HG02938 (cell line): Measurements from ENCODE around the gene ZNF605.
"Not testable (repeated sequence)": the region's sequence is repeated elsewhere in the genome, so short reads cannot be mapped to it uniquely, and the experiment has no call there.

Experiments
- ATAC-seq: cut with Tn5 transposase; IDR thresholded peaks from one replicate; pipeline ENCODE4 v1.9.1; 2021; ENCODE audit warnings: mild to moderate bottlenecking, moderate library complexity; ENCODE audit not compliant: unreplicated experiment

The ZNF605 gene

GRCh38 chr12:132949936-132950837 lies 5.9 kb downstream of the ZNF605 start:
- ATAC-seq = no peak

GRCh38 chr12:132948146-132949066 lies 7.7 kb downstream of the ZNF605 start:
- ATAC-seq = no peak

- ATAC-seq = no peak
These were observed 9.8 kb downstream of the ZNF605 start for GRCh38 chr12:132946246-132946820.

DNA sequence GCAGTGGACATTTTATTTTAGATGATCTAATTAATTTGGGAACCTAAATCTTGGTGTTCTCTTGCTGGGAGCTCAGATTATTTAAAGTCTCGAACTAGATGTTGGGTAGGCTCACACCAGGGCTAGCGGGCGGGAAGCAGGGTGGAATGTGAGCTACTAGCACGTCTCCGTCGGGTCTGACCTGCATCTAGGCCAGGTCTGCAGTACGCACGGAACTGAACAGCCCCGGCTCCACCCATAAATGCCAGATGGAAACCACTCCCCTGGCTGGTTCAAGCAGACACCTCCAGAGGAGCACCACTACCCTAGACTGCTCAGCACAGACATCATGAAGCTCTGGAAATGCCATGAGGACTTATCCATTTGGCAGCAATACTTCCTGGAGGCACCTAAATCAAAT lies 10.3 kb downstream of the ZNF605 start:
- ATAC-seq = no peak

- no peak for ATAC-seq
These were observed 13.5 kb downstream of the ZNF605 start for GRCh38 chr12:132942611-132943010.

DNA sequence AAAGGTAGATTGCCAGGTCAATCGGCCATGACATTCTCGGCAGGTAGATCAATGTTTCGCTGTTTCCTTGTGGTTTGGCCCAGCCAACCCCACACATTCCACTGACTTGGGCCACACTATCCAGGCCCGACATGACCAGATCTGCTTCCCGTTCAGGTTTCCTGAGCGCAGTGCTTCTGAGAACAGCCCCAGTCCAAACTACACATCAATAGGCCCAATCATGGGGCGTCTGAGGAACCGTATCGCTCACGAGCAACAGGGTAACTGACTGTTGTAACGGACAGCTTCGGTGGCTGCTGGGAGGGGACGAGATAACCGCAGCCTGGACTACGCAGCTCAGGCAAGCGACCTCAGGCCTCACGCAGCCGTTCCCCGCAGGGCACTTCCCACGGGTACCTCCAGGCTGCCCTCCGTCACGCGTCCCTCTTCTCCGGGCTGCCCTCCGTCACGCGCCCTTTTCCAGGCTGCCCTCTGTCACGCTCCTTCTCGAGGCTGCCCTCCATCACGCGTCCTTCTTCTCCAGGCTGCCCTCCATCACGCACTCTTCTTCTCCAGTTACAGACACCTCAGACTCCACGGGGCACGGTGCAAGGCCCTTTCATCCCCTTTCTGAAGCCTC lies 14.7 kb downstream of the ZNF605 start:
- ATAC-seq = no peak

DNA sequence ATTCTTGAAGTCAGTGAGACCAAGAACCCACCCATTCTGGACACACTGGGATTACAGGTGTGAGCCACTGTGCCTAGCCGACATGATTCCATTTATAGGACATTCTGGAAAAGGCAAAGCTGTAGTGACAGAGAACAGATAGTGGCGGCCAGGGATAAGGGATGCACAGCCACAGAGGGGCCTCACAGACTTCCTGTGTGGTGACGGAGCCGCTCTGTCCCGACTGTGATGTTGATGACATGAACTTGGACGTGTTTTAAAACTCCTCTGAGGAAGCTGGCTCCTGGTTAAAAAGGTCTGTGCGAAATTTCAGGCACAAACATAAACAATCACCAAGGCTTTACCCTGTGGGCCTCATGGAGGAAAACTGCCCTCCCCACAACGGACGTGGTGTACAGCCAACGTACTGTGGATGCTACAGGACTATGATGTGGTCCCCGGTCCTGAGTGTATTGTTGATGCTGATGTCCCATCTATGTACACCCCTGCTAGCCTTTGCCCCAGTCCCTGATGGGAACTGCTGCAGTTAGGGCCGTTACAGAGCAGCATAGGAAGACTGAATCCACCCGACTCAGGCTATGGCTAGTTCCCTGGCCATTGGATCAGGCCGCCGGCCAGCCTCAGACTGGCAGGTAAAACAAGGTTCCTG lies 15.9 kb downstream of the ZNF605 start:
- no peak for ATAC-seq

DNA sequence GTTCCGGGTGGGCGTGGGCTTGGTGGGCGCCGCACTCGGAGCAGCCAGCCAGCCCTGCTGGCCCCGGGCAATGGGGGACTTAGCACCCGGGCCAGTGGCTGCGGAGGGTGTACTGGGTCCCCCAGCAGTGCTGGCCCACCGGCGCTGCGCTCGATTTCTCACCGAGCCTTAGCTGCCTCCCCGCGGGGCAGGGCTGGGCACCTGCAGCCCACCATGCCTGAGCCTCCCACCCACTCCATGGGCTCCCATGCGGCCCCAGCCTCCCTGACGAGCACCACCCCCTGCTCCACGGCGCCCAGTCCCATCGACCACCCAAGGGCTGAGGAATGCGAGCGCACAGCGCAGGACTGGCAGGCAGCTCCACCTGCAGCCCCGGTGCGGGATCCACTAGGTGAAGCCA lies 17.3 kb downstream of the ZNF605 start:
- not testable (repeated sequence) for ATAC-seq

- ATAC-seq = no peak
These were observed 18.6 kb downstream of the ZNF605 start for GRCh38 chr12:132937476-132937875.

GRCh38 chr12:132936921-132937320 lies 19.2 kb downstream of the ZNF605 start:
- not testable (repeated sequence) for ATAC-seq

DNA sequence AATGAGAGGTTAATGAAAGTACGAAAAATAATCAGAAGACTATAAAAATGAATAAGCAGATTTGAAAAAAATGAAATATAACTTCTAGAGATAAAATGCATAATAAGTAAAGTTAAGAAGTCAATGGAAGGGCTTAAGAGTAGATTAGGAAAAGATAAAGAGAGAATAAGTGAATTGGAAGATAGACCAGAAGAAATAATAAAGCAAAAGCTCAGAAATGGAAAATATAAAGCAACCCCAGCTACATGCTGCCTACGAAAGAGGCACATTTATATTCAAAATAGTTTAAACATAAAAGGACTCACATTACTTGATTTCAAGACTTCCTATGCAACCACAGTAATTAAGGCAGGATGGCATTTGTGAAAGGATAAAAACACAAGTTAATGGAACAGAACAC lies 19.9 kb downstream of the ZNF605 start:
- no peak for ATAC-seq

DNA sequence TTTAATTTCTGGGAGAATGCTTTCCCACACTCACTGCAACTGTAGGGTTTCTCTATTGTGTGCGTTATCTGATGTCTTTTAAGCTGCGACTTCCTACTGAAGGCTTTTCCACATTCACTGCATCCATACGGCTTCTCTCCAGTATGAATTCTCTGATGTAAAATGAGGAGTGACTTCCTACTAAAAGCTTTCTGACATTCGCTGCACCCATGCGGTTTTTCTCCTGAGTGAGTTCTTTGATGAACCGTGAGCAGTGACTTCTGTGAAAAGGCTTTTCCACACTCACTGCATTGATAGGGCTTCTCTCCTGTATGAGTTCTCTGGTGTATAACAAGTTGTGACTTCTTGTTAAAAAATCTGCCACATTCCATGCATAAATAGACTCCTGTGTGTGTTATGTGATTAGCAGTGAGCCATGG lies 29.7 kb downstream of the ZNF605 start:
- ATAC-seq = no peak

GRCh38 chr12:132925597-132926414 lies 30.3 kb downstream of the ZNF605 start:
- no peak for ATAC-seq

- ATAC-seq = no peak
These were observed 31.8 kb downstream of the ZNF605 start for GRCh38 chr12:132924356-132924755.

- ATAC-seq = no peak
These were observed 32.7 kb downstream of the ZNF605 start for GRCh38 chr12:132923356-132923909.

- ATAC-seq = no peak
These were observed 33.4 kb downstream of the ZNF605 start for GRCh38 chr12:132922676-132923075.

- no peak for ATAC-seq
These were observed 34.4 kb downstream of the ZNF605 start for GRCh38 chr12:132921685-132922084.

- no peak for ATAC-seq
These were observed 37.4 kb downstream of the ZNF605 start for GRCh38 chr12:132918680-132919079.

- ATAC-seq = no peak
These were observed 47.1 kb downstream of the ZNF605 start for GRCh38 chr12:132909030-132909368.
